Camera-type eye (tissue), 1 donor: Measurements from ENCODE around the gene CCSER1. TPM values are rescaled to one million over a fixed set of nuclear protein-coding genes. Genes with fewer than 3 reads are reported as not detected.

Experiments used
- total RNA-seq: library from RNA; depleted of rRNA; stranded (reverse); fragments of >200 nt; gene quantifications from one replicate; pipeline ENCODE4 v1.2.3, GENCODE V29; 2014

The CCSER1 gene
- 85.6 TPM for total RNA-seq

GRCh38 chr4:90127223-90127705 is at the start of gene CCSER1:
CCSER1 (plus strand) TSS chr4:90127394.

Other genes with a start within 250 kb of the CCSER1 start
- 23.6 TPM for gene MMRN1, start 232.5 kb upstream of the CCSER1 start, total RNA-seq